ENCODE data around the gene BLID. TPM values are rescaled to one million over a fixed set of nuclear protein-coding genes. Genes with fewer than 3 reads are reported as not detected.
A peak's percentile ranks its signal among the peaks of the same experiment; 100 is the strongest.

The BLID gene
- total and polyA plus RNA-seq, 10 of the 15 experiments (the other 5 are each of a cell fraction or from before 2014, with no cell fraction given), result not detected

GRCh38 chr11:122157653-122158161 lies 41.7 kb upstream of the BLID start:
- no peak overlapping the region for H2AFZ ChIP-seq (ENCODE audit: control insufficient read depth, low read depth, low read length)
- intact Hi-C loops (cut with micrococcal nuclease; ENCODE audit: unreplicated experiment) (no loop called here), in situ Hi-C loops (cut with MboI) (no loop called here)
- H3K27me3 ChIP-seq (replicated peaks in 1 of 2; ENCODE audit: control insufficient read depth in 2 of 2, insufficient read depth in 2 of 2, low read length in 1 of 2), result peaks cover 0 to 3% of the 10 kb centered on the region in 2 experiments; a peak in 1 of 4 replicates
- peak overlapping the region; percentile 54; the same call in 1 of the 2 replicates for H3K4me2 ChIP-seq (ENCODE audit: control insufficient read depth, insufficient read depth)
- no peak for FAIRE-seq
- ChIA-PET POLR2A (no interaction called here), CTCF (interaction anchor here (1.0 kb wide), 1 partner anchor 31 kb away, joined by 3 read pairs; no protein-coding TSS in a partner anchor), RAD21 (ENCODE audit: unreplicated experiment) (interaction anchor here (0.9 kb wide), 1 partner anchor 8 kb away, joined by 3 read pairs; no protein-coding TSS in a partner anchor), SMC1A (ENCODE audit: uncharacterized antibody, unreplicated experiment) (interaction anchor here (1.3 kb wide), 1 partner anchor 14 kb away, joined by 4 read pairs; no protein-coding TSS in a partner anchor)
- 13% methylated on average over 4 of the region's 4 CpGs for WGBS (ENCODE audit: insufficient coverage, insufficient replicate concordance, low lambda C conversion rate, missing lambda C conversion rate)
- no peak overlapping the region for H3K9ac ChIP-seq (ENCODE audit: control insufficient read depth, insufficient read depth, low read length)
- no peak for DNase-seq (ENCODE audit: low read depth, low spot score)
- H3K9me3 ChIP-seq (replicated peaks; ENCODE audit: control insufficient read depth, insufficient read depth, low read length), result no peaks in the 10 kb centered on the region
- BruUV-seq (replicated peaks), result no TSS peak
- H4K20me1 ChIP-seq (ENCODE audit: control insufficient read depth, insufficient read depth), result no peaks in the 10 kb centered on the region
- H3K4me1 ChIP-seq (ENCODE audit: control insufficient read depth, insufficient read depth, low read length), result no peaks in the 10 kb centered on the region
- H3K36me3 ChIP-seq (ENCODE audit: control insufficient read depth in 2 of 2, insufficient read depth in 2 of 2, low read length in 1 of 2), result no peaks in the 10 kb centered on the region
- no peaks in the 10 kb centered on the region for H3K79me2 ChIP-seq (ENCODE audit: control insufficient read depth, insufficient read depth, low read length)
- H3K4me3 ChIP-seq, result peak overlapping the region; percentile 21; the same call in 1 of the 2 replicates
- ATAC-seq, result no peak
- H3K27ac ChIP-seq (ENCODE audit: control insufficient read depth, insufficient read depth), result no peak overlapping the region
- TF ChIP-seq ESRRA (IDR thresholded peaks at IDR 0.05; ENCODE audit: low read length) (no peak), CHD1 (IDR thresholded peaks at IDR 0.05; ENCODE audit: low read depth, low read length) (no peak), ATF3 (IDR thresholded peaks at IDR 0.05; ENCODE audit: borderline replicate concordance, extremely low read depth, low read depth, low read length) (no peak), CHD4 (IDR thresholded peaks at IDR 0.05) (no peak), NRF1 (conservative IDR thresholded peaks at IDR 0.05; ENCODE audit: low read depth, low read length) (no peak), ZBED1 (IDR thresholded peaks at IDR 0.05; ENCODE audit: borderline replicate concordance) (no peak), MLLT1 (IDR thresholded peaks at IDR 0.05) (no peak), CREM (IDR thresholded peaks at IDR 0.05; ENCODE audit: low read depth) (no peak), SPI1 (IDR thresholded peaks at IDR 0.05; ENCODE audit: borderline replicate concordance, insufficient read depth, low read depth, low read length) (no peak), ZNF622 (IDR thresholded peaks at IDR 0.05) (no peak), TBL1XR1 (IDR thresholded peaks at IDR 0.05; ENCODE audit: low read depth, low read length) (no peak), REST (IDR thresholded peaks at IDR 0.05; ENCODE audit: low read depth, low read length) (no peak), IRF5 (IDR thresholded peaks at IDR 0.05; ENCODE audit: borderline replicate concordance) (no peak), HDGF (IDR thresholded peaks at IDR 0.05) (no peak), MEF2B (IDR thresholded peaks at IDR 0.05; ENCODE audit: partially characterized antibody, poor library complexity, severe bottlenecking) (no peak), RCOR1 (conservative IDR thresholded peaks at IDR 0.05; ENCODE audit: low read depth, low read length) (no peak), USF1 (IDR thresholded peaks at IDR 0.05; ENCODE audit: borderline replicate concordance, extremely low read length, insufficient read depth, low read depth, low read length) (no peak)
